NCI-H2227 (cell line): ENCODE results near the gene MCUB.
"Not testable (repeated sequence)": the region's sequence is repeated elsewhere in the genome, so short reads cannot be mapped to it uniquely, and the experiment has no call there.

Source experiments
- DNase-seq: peaks from one replicate; lab custom pipeline; 2025; ENCODE audit not compliant: unreplicated experiment; lab: John Stamatoyannopoulos, UW

Gene MCUB

DNA sequence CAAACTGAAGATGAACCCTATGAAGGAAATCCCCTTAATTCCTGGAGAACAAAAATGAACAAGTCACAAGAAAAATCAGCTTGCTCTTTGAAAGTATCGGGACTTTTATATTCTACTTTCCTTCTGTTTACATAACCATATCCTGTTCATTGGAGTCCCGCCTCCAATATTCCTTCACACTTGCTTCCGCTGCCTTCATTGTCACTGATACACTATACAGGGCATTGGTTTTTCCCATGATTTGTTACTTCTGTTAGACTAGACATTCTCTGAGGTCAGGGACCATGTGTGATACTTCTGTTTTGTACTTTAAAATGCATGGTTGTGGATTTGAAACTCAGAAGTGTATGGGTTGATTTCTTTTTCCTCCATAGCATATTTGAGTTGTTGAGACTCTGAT lies 18.8 kb downstream of the MCUB start:
- DNase-seq: no peak

DNA sequence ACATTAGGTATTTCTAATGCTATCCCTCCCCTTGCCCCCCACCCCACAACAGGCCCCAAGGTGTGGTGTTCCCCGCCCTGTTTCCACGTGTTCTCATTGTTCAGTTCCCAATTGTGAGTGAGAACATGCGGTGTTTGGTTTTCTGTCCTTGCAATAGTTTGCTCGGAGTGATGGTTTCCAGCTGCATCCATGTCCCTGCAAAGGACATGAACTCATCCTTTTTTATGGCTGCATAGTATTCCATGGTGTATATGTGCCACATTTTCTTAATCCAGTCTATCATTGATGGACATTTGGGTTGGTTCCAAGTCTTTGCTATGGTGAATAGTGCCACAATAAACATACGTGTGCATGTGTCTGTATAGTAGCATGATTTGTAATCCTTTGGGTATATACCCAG lies 20.0 kb downstream of the MCUB start:
- DNase-seq: not testable (repeated sequence)

DNA sequence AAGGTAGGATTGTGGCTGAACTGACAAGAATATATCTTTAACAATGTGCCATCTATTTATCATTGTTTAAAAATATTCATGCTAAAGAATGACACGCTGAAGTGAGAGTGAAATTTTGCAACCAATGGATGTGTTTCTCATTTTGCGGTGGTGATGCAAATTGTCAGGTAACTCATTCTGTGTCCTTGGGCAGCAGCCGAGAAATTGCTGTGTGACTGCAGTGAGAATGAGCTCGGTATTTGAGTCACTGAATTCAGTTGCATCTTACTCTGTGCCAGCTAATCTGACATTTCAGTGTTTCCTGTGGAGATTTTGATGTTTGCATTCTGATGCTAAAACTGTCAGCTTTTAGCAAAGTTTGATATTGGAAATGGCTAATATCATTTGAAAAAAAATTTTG lies 28.1 kb downstream of the MCUB start:
- no peak for DNase-seq

DNA sequence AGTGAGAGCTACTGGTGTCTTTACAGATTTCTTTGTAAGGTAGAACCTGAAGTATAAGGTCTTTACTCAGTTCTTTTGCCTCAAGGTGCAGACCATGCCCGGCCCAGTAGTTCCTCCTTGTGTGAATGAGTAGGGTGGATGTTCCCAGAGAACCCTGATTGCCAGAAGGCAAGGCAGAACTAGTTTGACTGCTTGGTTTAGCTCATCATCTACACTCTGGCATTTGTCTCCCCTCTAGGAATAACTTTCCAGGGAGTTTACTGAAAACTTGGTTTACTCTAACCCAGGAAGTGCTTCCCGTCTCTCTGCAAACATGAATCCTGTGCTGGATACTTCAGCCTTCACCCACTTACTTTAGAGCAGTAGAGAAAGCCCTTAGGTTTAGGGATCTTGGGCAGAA lies 29.1 kb downstream of the MCUB start:
- DNase-seq: no peak

DNA sequence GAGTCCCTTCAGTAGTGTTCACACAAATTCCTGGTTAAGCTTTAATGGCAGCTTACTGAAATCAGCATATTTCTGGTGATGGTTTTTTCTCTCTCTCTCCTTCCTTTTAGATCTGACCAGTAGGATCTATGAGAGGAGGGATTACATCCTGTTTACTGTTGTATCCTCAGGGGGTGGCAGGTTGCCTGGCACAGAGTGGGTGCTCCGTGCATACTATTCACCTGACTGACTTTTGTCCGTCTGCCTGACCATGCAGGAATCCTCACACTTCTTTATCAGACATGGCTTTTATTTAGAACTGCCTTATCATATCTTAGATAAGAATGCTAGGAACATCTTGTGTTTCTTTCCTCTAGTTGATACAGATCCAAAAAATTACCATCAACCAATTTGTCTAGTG lies 29.6 kb downstream of the MCUB start:
- no peak for DNase-seq

DNA sequence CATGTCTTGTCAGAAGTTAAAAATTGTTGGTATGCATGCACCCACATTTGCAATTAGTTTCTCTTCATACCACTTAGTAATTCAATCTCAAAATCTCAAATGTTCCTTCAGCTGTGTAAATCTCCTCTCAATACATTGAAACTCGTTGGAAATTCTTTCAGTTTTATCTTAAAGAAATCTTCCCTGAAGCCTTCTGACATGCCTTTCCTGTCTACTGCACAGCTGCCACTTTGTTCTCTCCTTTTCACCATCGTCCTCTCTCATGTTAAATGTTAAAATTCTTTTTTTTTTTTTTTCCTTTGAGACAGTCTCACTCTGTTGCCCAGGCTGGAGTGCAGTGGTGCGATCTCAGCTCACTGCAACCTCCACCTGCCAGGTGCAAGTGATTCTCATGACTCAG lies 30.9 kb downstream of the MCUB start:
- no peak for DNase-seq

DNA sequence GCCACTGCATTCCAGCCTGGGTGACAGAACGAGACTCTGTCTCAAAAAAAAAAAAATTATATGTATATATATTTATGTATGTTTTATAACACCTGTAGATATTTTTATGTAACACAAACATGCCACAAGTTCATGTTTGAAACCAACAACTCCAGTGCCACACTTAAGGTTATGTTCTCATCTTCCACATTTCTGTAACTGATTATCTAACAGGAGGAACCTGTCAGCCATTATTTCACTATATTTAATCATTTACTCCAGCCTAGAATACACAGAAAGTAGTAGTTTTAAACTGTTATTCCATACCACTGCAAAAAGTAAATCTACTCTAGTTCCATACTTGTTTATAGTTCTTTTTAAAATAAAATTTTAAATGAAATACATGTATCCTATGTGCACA lies 32.3 kb downstream of the MCUB start:
- no peak for DNase-seq

DNA sequence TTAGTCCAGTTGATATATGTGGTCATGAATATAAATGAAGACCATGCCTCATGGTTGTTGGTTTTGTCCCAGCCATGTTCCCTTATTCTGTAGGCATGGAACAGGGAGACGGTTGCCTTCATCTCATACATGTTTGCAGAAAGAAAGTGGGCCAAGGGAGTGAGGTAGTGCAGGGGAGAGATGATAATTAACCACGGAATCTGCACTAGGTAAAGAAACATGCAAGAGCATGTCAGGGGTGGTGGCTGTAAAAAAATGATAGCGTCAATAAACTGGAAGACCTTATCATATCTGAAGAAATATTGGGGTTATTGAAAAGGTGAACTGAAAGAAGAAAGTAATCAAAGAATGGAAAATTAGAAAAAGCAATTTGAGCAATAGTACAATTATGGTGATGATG lies 35.1 kb downstream of the MCUB start:
- DNase-seq: not testable (repeated sequence)

DNA sequence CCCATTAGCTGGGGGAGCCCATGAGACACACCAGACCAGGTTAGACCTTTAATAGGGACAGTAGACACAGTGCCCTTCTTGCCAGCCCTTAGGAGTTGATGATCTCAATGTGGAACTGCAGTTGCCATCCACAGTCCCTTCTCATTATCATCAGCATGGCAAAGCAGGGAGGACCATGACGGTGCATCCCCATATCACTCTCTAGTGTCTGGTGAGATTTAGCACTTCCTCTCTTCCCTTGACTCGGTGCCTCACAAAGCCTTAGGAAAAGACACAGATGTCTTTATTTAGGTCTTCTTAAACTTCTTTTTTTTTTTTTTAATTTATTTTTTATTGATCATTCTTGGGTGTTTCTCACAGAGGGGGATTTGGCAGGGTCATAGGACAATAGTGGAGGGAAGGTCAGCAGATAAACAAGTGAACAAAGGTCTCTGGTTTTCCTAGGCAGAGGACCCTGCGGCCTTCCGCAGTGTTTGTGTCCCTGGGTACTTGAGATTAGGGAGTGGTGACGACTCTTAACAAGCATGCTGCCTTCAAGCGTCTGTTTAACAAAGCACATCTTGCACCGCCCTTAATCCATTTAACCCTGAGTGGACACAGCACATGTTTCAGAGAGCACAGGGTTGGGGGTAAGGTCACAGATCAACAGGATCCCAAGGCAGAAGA lies 36.5 kb downstream of the MCUB start:
- DNase-seq: not testable (repeated sequence)

DNA sequence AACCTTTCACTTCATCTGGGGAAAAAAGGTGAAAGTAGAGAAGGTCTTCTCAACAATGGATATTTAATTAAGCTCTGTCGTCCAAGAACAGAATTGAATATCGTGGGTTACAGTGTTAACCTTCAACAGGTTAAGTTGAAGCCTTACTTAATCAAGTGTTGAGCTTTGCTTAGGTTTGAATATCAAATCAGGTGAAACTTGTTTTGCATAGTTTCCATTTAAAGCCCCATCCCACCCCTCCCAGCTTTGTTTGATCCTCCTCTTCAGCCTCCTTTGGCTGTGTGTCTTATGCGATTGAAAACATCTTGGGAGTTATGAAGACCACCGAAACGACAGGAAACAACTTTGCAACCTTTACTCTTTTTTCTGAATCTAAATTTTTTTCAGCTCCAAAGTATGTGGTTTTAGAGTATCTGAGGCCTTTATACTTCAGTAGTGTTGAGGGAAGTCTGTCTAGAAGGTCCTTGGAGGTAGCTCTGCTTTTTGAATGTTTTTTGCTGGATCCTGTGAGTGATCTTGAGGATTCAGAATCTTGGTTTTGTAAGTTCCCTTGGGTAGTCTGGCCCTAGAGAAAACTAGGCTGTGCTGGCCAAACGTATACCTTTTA lies 39.1 kb downstream of the MCUB start:
- no peak for DNase-seq

DNA sequence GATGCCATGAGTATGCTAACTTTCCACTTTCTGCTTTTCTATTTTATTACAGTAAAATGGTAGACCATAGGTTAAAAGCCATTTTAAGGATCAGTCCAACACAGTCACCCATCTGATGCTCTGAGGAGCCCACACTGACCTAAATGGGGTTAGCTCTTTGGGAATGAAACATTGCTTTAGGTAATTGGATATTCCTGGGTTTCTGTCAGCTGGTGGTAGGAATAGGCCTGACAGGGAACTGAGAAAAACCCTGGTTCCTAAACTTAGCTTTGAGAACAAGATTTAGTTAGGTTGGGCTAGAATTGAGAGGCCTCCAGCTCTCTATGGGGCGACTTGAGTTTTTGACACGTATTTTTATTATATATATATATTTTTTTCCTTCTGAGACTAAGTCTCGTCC lies 40.4 kb downstream of the MCUB start:
- DNase-seq: no peak

DNA sequence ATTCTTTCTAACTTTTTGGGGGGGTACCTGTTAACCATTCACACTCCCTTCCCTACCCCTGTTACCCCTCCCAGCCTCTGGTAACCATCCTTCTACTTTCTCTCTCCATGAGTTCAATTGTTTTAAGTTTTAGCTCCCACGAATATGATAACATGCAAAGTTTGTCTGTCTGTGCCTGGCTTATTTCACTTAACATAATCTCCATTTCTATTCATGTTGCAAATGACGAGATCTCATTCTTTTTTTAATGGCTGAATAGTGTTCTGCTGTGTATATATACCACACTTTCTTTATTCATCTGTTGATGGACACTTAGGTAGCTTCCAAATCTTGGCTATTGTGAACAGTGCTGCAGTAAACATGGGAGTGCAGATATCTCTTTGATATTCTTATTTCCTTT lies 41.3 kb downstream of the MCUB start:
- no peak for DNase-seq

DNA sequence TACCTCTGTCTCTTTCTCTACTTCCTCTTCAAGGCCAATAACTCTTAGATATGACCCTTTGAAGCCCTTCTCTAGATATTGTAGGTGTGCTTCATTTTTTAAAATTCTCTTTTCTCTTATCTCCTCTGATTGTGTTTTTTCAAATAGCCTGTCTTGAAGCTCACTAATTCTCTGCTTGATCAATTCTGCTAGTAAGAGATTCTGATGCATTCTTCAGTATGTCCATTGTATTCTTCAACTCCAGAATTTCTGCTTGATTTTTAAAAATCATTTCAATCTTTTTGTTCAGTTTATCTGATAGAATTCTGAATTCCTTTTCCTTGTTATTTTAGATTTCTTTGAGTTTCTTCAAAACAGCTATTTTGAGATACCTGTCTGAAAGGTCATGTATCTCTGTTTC lies 47.9 kb downstream of the MCUB start:
- DNase-seq: no peak

DNA sequence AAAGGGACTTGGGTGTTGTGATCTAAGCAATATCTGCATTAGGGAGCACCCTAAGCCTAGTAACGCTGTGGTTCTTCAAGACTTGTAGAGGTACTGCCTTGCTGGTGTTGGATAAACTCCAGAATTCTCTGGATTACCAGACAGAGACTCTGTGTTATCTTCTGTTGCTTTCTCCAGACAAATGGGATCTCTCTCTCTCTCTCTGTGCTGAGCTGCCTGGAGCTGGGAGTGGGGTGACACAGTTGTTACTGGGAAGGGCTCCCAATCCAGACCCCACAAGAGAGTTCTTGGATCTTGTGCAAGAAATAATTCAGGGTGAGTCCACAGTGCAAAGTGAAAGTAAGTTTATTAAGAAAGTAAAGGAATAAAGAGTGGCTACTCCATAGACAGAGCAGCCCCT lies 48.8 kb downstream of the MCUB start:
- no peak for DNase-seq

DNA sequence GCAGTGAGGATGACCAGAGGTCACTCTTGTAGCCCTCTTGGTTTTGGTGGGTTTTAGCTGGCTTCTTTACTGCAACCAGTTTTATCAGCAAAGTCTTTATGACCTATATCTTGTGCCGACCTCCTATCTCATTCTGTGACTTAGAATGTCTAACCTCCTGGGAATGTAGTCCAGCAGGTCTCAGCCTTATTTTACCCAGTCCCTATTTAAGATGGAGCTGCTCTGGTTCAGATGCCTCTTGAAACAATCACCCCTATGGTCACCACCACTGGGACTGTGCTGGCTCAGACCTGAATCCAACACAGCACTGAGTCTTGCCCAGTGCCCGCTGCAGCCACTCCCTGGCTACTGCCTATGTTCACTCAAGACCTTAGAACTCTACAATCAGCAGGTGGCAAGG lies 49.4 kb downstream of the MCUB start:
- no peak for DNase-seq

DNA sequence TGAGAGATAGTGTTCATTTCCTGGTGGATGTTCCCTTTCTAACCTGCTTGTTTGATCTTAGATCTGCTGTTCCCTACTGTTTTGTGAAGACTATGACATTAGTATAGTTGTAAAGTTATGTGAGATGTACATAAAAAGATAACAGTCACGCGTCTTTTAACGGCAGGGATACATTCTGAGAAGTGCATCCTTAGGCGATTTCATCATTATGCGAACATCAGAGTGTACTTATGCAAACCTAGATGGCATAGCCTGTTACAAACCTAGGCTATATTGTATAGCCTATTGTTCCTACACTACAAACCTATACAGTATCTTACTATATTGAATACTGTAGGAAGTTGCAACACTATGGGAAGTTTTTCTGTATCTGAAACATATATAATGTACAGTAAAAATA lies 50.4 kb downstream of the MCUB start:
- no peak for DNase-seq

DNA sequence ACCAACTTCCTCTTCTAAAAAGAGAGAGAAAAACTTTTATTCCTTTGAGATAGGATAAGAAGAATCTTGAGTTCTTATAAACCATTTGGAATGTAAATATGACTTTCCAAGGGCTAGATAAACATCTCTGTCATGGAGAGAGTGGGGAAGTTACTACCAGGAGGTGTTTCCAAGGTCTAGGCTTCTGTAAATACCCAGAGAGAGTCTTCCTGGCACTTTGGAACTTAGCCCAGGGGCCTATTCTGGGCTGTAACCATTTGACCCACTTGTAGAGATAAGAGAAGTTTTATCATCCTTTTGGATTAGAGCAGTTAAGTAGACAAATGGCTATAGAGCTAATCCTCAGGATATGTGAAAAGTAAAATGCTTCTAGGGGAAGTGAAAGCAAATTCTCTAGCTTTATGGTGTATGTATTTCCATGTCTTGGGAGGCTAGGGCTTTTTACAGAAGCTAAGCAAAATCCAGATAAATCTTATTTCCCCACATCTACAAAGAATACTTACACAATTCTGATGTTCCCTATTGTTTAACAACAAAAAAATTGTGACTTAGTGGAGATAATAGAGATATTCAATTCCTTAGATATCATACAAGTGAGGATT lies 51.1 kb downstream of the MCUB start:
- DNase-seq: no peak

DNA sequence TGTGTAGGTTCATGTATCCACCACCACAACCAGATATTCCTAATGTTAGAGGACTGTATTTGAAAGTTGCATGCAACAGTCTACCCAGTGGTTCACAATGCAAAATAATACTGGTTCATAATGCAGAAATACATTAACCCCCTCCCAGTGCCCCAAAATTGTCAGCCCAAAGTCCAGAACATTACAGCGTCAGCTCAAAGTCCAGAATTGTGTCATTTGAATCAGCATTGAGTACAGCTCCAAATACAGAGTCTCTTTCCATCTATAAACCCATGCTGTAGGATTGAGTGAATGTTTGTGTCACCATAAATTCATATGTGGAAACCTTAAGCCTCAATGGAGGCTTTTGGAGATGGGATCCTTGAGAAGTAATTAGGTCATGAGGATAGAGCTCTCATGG lies 54.0 kb downstream of the MCUB start:
- no peak for DNase-seq

DNA sequence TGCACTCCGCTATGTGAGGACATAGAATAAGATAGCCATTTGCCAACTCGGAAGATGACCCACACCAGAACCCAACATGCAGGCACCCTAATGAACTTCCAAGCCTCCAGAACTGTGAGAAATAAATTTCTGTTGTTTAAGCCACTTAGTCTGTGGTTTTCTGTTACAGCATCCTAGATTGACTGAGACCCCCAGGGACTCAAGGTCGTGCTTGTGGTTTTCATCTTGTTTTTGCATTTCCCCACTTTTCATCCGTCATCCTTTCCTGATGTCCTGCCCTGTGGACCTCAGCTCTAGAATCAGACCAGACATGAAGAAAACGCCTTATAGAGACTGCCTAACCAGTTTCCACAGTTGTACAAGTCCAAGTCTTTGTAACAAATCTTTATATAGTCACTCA lies 54.4 kb downstream of the MCUB start:
- no peak for DNase-seq

DNA sequence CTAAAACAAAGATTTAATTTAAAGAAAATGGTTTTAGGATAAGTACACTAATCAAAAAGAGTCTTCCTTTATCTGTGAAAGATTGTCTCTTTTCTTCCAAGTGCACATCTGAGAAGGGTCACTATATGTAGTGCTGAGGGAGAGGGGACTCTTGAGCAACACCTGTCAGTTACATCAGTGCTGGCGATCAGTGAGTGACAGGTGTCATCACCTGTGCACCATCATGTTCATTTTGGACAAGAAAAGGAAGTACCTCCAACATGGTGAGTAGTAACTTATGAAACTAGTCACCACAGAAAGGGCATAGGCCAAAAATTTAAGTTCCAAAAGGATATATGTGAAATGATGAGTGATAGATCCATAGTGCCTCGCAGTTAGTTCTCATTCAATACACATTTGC lies 55.7 kb downstream of the MCUB start:
- DNase-seq: no peak

DNA sequence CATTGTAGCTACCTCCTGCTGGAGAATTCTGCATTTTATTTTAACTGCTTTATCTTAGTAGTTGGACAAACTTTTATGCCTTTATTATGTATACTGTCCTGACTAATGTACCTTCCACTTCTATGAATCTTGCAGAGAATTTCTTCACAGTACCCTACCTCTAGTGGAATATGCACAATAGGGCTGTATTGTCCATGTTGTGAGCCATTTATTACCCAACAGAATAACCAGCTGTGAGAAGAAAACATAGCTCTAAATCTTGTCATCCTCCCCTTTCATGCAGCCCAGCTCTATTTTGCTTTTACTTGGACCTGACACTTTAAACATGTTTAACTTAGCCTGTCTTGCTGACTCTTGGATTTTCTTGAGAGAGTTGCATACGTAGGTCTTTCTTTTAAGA lies 56.2 kb downstream of the MCUB start:
- no peak for DNase-seq

DNA sequence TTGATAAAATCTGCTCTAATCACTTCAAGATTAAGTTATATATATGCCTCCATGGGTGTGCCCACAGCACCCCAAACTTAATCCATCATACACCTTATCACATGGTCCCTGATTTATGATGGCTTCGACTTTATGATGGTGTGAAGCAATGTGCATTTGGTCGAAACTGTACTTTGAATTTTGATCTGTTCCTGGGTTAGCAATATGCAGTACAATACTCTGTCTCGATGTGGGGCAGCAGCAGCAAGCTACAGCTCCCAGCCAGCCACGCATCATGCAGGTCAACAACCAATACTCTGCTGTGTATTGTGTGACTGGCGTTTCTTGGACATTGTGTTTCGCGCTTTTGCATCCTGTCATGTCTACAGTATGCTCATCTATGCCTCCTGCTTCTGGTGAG lies 62.6 kb downstream of the MCUB start:
- DNase-seq: no peak

DNA sequence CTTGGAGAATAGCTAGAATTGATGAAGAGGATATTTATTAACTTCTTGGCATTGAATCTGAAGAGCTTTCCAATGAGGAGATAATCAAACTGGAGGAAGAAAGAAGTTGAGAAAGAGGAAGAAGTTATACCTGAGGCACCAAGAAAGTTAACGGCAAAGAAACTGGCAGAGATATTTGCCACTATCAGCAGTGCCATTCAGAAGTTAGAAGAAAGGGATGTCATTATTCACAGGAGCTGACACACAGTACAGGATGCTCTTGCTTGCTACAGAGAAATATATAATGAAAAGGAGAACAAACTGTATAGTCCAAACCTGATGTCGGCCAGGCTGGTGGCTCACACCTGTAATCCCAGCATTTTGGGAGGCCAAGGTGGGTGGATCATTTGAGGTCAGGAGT lies 64.5 kb downstream of the MCUB start:
- DNase-seq: no peak
